GM12875 (cell line): ENCODE results near the gene LNX1.

Experiments used
- H3K4me3 ChIP-seq: one replicate; pipeline ENCODE4 v1.5.1; 2011; ENCODE audit warnings: low read depth, low read length, control low read depth
- CTCF ChIP-seq: IDR thresholded peaks from 2 replicates; pipeline ENCODE4 v1.5.1; 2011; ENCODE audit warnings: low read depth, mild to moderate bottlenecking, control low read depth, inconsistent platforms, low read length, moderate library complexity, borderline replicate concordance; ENCODE audit not compliant: insufficient read depth

Gene LNX1

GRCh38 chr4:53463340-53463739 lies 127.9 kb downstream of the LNX1 start:
- no peak for TF ChIP-seq CTCF
- H3K4me3 ChIP-seq: no peak overlapping the region

- no peak overlapping the region for H3K4me3 ChIP-seq
- no peak for TF ChIP-seq CTCF
These were observed 130.0 kb downstream of the LNX1 start for GRCh38 chr4:53461244-53461643.

- H3K4me3 ChIP-seq: no peak overlapping the region
- no peak for TF ChIP-seq CTCF
These were observed 131.7 kb downstream of the LNX1 start for GRCh38 chr4:53459548-53459947.

GRCh38 chr4:53456178-53456577 lies 135.1 kb downstream of the LNX1 start:
- no peak for TF ChIP-seq CTCF
- no peak overlapping the region for H3K4me3 ChIP-seq

GRCh38 chr4:53455766-53456165 lies 135.5 kb downstream of the LNX1 start:
- H3K4me3 ChIP-seq: no peak overlapping the region
- no peak for TF ChIP-seq CTCF

GRCh38 chr4:53453385-53453784 lies 137.9 kb downstream of the LNX1 start:
- H3K4me3 ChIP-seq: no peak overlapping the region
- no peak for TF ChIP-seq CTCF

- TF ChIP-seq CTCF: no peak
- no peak overlapping the region for H3K4me3 ChIP-seq
These were observed 140.5 kb downstream of the LNX1 start for GRCh38 chr4:53450773-53451172.
